ENCODE results near the gene GNG7. TPM values are rescaled to one million over a fixed set of nuclear protein-coding genes. Genes with fewer than 3 reads are reported as not detected.

Gene GNG7
- total RNA-seq, 1 donor, result 0.45 TPM

DNA sequence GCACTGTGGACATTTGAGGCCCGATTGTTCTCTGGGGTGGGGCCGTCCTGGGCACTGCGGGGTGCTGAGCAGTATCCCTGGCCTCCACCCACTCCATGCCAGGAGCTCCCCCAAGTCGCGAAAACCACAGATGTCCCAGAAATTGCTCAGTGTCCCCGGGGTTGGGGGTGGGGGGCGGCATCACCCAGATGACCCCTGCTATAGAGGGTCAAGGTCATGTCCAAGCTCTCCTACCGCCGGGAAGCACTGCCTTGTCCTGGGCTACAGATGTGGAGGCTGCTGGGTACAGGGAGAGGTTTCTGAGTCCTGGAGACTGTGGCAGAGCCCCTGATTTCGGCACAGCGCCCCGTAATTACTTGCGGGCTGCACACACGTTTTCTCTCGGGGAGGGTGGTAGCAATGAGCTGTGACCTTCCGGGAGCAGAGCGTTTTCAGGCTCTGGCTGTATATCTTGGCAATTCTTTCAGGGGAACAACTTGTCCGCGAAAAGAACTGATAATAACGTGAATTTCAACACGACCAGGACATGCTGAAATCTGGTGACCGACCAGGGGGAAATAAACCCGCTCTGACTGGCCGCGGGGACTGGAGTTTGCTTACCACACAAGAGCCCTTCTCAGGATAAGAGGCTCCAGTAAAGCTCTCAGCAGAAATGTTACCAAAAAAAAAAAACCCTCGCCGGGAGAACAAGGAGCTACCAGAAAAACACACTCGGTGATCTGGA, 68.1 kb downstream of the GNG7 start:
- H3K4me3 ChIP-seq (ENCODE audit: low read depth, low read length), result peak overlapping the region; percentile 17
- TF ChIP-seq, protein P1, sequence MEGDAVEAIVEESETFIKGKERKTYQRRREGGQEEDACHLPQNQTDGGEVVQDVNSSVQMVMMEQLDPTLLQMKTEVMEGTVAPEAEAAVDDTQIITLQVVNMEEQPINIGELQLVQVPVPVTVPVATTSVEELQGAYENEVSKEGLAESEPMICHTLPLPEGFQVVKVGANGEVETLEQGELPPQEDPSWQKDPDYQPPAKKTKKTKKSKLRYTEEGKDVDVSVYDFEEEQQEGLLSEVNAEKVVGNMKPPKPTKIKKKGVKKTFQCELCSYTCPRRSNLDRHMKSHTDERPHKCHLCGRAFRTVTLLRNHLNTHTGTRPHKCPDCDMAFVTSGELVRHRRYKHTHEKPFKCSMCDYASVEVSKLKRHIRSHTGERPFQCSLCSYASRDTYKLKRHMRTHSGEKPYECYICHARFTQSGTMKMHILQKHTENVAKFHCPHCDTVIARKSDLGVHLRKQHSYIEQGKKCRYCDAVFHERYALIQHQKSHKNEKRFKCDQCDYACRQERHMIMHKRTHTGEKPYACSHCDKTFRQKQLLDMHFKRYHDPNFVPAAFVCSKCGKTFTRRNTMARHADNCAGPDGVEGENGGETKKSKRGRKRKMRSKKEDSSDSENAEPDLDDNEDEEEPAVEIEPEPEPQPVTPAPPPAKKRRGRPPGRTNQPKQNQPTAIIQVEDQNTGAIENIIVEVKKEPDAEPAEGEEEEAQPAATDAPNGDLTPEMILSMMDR (IDR thresholded peaks at IDR 0.05; ENCODE audit: insufficient read depth, low read length), result no peak
- DNase-seq (ENCODE audit: low read depth), result peak; percentile 49

DNA sequence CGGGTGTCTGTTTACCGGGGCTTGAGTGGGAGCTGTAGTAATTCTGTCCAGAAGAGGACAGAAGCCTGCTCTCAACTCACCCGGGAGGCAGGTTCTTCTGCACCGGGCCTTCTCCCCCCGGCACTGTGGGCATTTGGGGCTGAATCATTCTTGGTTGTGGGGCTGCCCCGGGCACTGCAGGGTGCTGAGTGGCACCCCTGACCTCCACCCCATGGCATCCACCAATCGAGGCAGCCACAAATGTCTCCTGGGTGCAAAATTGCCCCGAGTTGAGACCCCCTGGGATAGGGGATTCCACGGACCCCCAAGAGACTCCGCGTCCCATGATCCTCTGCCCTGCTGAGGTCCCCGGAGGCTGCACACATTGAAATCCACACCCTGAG, 68.8 kb downstream of the GNG7 start:
- DNase-seq (ENCODE audit: low read depth), result no peak

DNA sequence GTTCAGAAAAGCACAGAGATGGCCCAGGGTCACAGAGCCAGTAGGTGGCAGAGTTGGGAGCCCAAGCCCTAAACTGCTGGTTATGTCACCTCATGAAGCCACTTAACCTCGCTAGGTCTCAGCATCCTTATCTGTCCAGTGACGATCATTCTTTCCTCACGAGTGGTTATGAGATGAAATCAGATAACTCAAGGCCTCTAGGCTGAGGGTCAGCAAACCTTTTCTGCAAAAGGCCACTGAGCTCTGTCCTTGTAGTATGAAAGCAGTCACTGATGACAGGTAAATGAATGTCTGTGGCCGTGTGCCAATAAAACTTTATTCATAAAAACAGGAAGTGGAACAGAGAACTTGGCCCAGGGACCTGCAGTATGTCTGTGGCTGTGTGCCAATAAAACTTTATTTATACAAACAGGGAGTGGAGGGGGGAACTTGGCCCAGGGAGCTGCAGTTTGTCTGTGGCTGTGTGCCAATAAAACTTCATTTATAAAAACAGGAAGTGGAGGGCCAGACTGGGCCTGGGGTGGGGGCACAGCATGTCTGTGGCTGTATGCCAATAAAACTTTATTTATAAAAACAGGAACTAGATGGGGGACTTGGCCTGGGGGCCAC, 71.2 kb downstream of the GNG7 start:
- DNase-seq (ENCODE audit: low read depth), result peak; percentile 27
- TF ChIP-seq, protein P1 (IDR thresholded peaks at IDR 0.05; ENCODE audit: insufficient read depth, low read length), result no peak
- H3K4me3 ChIP-seq (ENCODE audit: low read depth, low read length), result no peak overlapping the region

More for the DNA sequence above, 68.8 kb downstream of the GNG7 start:
- TF ChIP-seq, protein P1 (IDR thresholded peaks at IDR 0.05; ENCODE audit: insufficient read depth, low read length), result no peak
- no peak overlapping the region for H3K4me3 ChIP-seq (ENCODE audit: low read depth, low read length)

DNA sequence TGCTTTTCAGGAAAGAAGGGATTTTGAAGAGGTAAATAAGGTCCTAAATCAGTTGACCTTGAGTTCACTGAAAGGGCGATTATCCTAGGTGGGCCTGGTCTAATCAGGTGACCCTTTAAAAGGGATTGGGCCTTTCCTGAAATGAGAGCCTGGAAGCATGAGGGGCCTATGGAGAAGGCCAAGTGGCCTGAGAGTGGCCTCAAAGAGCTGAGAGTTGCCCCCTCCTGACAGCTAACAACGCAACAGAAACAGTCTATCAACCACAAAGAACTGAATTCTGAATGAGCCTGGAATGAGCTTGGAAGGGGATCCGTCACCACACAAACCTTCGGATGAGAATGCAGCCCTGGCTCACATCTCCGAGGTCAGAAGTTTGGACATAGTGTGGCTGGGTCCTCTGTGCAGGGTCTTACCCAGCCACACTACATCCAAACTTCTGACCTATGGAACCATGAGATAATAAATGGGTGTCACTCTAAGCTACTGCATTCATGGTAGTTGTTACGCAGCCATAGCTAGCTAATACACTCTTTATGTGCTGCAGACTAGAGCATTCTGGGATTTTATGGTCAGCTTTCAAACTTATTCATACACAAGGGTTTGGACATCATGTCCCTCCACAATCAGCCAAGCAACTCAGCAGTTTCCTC, 72.0 kb downstream of the GNG7 start:
- H3K4me3 ChIP-seq (ENCODE audit: low read depth, low read length), result no peak overlapping the region
- DNase-seq (ENCODE audit: low read depth), result no peak
- TF ChIP-seq, protein P1 (IDR thresholded peaks at IDR 0.05; ENCODE audit: insufficient read depth, low read length), result no peak

DNA sequence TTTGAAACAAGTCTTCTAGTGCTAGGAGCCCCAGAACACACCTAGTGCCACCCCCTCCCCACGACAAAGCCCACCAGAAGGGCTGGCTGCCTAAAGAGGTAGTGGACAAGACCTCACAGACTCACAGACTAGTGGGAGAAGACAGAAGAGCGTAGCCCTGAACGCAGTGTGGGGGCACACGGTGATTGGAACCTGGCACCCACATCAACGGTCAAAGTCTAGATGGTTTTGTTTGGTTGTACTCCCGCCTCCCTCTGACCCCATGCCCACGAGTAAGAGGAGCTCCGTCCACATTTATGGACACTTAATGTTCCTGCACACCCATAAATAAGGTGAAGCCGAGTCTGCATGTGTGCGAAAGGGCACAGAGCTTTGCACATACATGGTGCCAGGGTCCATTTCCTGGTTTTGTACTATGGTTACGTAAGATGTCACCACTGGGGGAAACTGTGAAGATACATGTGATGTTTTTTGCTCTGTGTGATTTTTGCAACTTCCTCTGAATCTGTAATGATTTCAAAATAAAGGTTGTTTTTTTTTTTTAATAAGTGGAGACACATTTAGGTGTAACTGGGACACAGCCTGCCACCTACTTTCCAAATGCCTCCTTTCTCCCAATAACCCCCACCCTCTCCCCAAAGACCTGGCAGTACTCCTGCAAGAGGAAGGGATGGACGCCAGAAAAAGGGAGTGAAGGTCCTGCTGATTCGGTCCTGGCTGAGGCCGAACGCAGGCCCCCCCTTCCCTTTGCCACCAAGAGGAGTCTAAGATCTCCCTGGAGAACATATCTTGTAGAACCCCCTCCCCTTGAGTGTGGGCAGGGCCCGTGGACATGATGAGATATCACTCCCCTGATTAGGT, 72.8 kb downstream of the GNG7 start:
- TF ChIP-seq, protein P1 (IDR thresholded peaks at IDR 0.05; ENCODE audit: insufficient read depth, low read length), result no peak
- no peak for DNase-seq (ENCODE audit: low read depth)
- H3K4me3 ChIP-seq (ENCODE audit: low read depth, low read length), result no peak overlapping the region

DNA sequence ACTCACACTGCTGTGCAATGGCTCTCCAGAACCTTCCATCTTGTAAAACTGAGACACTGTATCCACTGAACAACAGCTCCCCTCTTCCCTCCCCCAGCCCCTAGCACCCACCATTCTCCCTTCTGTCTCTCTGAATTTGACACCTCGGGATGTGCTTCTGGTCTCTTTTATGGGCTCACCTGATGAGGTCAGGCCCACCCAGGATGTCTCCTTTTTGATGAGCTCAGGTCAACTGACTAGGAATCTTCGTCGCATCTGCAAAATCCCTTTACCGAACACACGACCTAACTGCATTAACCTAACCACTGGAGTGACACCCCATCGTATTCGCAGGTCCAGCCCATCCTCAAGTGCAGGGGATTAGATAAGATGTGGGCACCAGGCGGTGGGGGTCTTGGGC, 73.9 kb downstream of the GNG7 start:
- no peak for DNase-seq (ENCODE audit: low read depth)
- no peak overlapping the region for H3K4me3 ChIP-seq (ENCODE audit: low read depth, low read length)
- TF ChIP-seq, protein P1 (IDR thresholded peaks at IDR 0.05; ENCODE audit: insufficient read depth, low read length), result no peak

Data from fibroblast of the aortic adventitia (primary cell).